ENCODE measurements around the gene CLCN6.

- TF ChIP-seq, protein P1, sequence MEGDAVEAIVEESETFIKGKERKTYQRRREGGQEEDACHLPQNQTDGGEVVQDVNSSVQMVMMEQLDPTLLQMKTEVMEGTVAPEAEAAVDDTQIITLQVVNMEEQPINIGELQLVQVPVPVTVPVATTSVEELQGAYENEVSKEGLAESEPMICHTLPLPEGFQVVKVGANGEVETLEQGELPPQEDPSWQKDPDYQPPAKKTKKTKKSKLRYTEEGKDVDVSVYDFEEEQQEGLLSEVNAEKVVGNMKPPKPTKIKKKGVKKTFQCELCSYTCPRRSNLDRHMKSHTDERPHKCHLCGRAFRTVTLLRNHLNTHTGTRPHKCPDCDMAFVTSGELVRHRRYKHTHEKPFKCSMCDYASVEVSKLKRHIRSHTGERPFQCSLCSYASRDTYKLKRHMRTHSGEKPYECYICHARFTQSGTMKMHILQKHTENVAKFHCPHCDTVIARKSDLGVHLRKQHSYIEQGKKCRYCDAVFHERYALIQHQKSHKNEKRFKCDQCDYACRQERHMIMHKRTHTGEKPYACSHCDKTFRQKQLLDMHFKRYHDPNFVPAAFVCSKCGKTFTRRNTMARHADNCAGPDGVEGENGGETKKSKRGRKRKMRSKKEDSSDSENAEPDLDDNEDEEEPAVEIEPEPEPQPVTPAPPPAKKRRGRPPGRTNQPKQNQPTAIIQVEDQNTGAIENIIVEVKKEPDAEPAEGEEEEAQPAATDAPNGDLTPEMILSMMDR (IDR thresholded peaks at IDR 0.05; ENCODE audit: control extremely low read depth in 1 of 3, insufficient read depth in 1 of 3, low read depth in 1 of 3, low read length in 3 of 3): no peak
- TF ChIP-seq MAFK (IDR thresholded peaks at IDR 0.05; ENCODE audit: low read depth, low read length) (no peak), RAD21 (IDR thresholded peaks at IDR 0.05 in 1 of 2, conservative IDR thresholded peaks at IDR 0.05 in 1 of 2; ENCODE audit: low read depth in 2 of 2, low read length in 2 of 2) (no peak), EZH2 (IDR thresholded peaks at IDR 0.05; ENCODE audit: low read depth, low read length, severe bottlenecking) (no peak), TEAD4 (IDR thresholded peaks at IDR 0.05; ENCODE audit: low read depth, low read length) (no peak), TAF1 (IDR thresholded peaks at IDR 0.05; ENCODE audit: low read depth, low read length) (no peak), CREB1 (IDR thresholded peaks at IDR 0.05) (no peak), NANOG (IDR thresholded peaks at IDR 0.05; ENCODE audit: insufficient read depth, low read depth, low read length, poor library complexity, severe bottlenecking) (no peak), EP300 (IDR thresholded peaks at IDR 0.05; ENCODE audit: borderline replicate concordance in 1 of 2, low read depth in 2 of 2, low read length in 2 of 2) (no peak), SIN3A (conservative IDR thresholded peaks at IDR 0.05 in 1 of 2, IDR thresholded peaks at IDR 0.05 in 1 of 2; ENCODE audit: low read depth in 1 of 2, low read length in 2 of 2) (no peak)
- TF ChIP-seq, protein P2, sequence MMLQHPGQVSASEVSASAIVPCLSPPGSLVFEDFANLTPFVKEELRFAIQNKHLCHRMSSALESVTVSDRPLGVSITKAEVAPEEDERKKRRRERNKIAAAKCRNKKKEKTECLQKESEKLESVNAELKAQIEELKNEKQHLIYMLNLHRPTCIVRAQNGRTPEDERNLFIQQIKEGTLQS (IDR thresholded peaks at IDR 0.05; ENCODE audit: insufficient read depth, low read depth, low read length): no peak
- TF ChIP-seq, protein P3, sequence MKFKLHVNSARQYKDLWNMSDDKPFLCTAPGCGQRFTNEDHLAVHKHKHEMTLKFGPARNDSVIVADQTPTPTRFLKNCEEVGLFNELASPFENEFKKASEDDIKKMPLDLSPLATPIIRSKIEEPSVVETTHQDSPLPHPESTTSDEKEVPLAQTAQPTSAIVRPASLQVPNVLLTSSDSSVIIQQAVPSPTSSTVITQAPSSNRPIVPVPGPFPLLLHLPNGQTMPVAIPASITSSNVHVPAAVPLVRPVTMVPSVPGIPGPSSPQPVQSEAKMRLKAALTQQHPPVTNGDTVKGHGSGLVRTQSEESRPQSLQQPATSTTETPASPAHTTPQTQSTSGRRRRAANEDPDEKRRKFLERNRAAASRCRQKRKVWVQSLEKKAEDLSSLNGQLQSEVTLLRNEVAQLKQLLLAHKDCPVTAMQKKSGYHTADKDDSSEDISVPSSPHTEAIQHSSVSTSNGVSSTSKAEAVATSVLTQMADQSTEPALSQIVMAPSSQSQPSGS (IDR thresholded peaks at IDR 0.05; ENCODE audit: low read length): no peak
These were observed 63.7 kb downstream of the CLCN6 start for GRCh38 chr1:11869650-11870207.
